ENCODE data around the gene PRLR.

The PRLR gene

GRCh38 chr5:35233121-35233520 lies 2.8 kb upstream of the PRLR start:
- H3K4me3 ChIP-seq (ENCODE audit: insufficient read length, low read depth): no peak overlapping the region
- H3K4me1 ChIP-seq (ENCODE audit: insufficient read depth, insufficient read length): no peaks in the 10 kb centered on the region
- H3K27me3 ChIP-seq (ENCODE audit: insufficient read depth, insufficient read length): no peaks in the 10 kb centered on the region
- no peak overlapping the region for H3K9ac ChIP-seq (ENCODE audit: insufficient read length, low read depth)
- no peaks in the 10 kb centered on the region for H3K36me3 ChIP-seq (ENCODE audit: insufficient read depth, insufficient read length, low read length)
- TF ChIP-seq SUZ12 (IDR thresholded peaks at IDR 0.05; ENCODE audit: extremely low read depth, insufficient read depth, insufficient read length) (no peak), ZNF274 (IDR thresholded peaks at IDR 0.05; ENCODE audit: low read depth, low read length) (no peak), YY1 (IDR thresholded peaks at IDR 0.05; ENCODE audit: insufficient read depth, insufficient read length) (no peak)
- no peak for DNase-seq (ENCODE audit: low read depth, low spot score)
- H3K9me3 ChIP-seq (ENCODE audit: insufficient read depth, low read length): no peaks in the 10 kb centered on the region

- H3K9ac ChIP-seq (ENCODE audit: insufficient read length, low read depth): no peak overlapping the region
- TF ChIP-seq ZNF274 (IDR thresholded peaks at IDR 0.05; ENCODE audit: low read depth, low read length) (no peak), YY1 (IDR thresholded peaks at IDR 0.05; ENCODE audit: insufficient read depth, insufficient read length) (no peak), SUZ12 (IDR thresholded peaks at IDR 0.05; ENCODE audit: extremely low read depth, insufficient read depth, insufficient read length) (no peak)
- no peak overlapping the region for H3K4me3 ChIP-seq (ENCODE audit: insufficient read length, low read depth)
- H3K27me3 ChIP-seq (ENCODE audit: insufficient read depth, insufficient read length): no peaks in the 10 kb centered on the region
- no peaks in the 10 kb centered on the region for H3K9me3 ChIP-seq (ENCODE audit: insufficient read depth, low read length)
- no peaks in the 10 kb centered on the region for H3K36me3 ChIP-seq (ENCODE audit: insufficient read depth, insufficient read length, low read length)
- DNase-seq (ENCODE audit: low read depth, low spot score): no peak
- H3K4me1 ChIP-seq (ENCODE audit: insufficient read depth, insufficient read length): no peaks in the 10 kb centered on the region
Measured at GRCh38 chr5:35232124-35232523, 1.8 kb upstream of the PRLR start.

- Histone ChIP-seq H3K27me3 (ENCODE audit: insufficient read depth, insufficient read length) (no peaks in the 10 kb centered on the region), H3K4me1 (ENCODE audit: insufficient read depth, insufficient read length) (no peaks in the 10 kb centered on the region), H3K9me3 (ENCODE audit: insufficient read depth, low read length) (no peaks in the 10 kb centered on the region), H3K36me3 (ENCODE audit: insufficient read depth, insufficient read length, low read length) (no peaks in the 10 kb centered on the region), H3K4me3 (ENCODE audit: insufficient read length, low read depth) (peak overlapping the region; percentile 55), H3K9ac (ENCODE audit: insufficient read length, low read depth) (peak overlapping the region; percentile 74)
- no peak for TF ChIP-seq ZNF274 (IDR thresholded peaks at IDR 0.05; ENCODE audit: low read depth, low read length)
- TF ChIP-seq SUZ12 (IDR thresholded peaks at IDR 0.05; ENCODE audit: extremely low read depth, insufficient read depth, insufficient read length): no peak
- no peak for TF ChIP-seq YY1 (IDR thresholded peaks at IDR 0.05; ENCODE audit: insufficient read depth, insufficient read length)
- DNase-seq (ENCODE audit: low read depth, low spot score): peak; percentile 55
Measured at GRCh38 chr5:35229076-35230037, 930 bp downstream of the PRLR start.

GRCh38 chr5:35228310-35228709 lies 2.0 kb downstream of the PRLR start:
- no peak overlapping the region for H3K4me3 ChIP-seq (ENCODE audit: insufficient read length, low read depth)
- TF ChIP-seq SUZ12 (IDR thresholded peaks at IDR 0.05; ENCODE audit: extremely low read depth, insufficient read depth, insufficient read length) (no peak), YY1 (IDR thresholded peaks at IDR 0.05; ENCODE audit: insufficient read depth, insufficient read length) (no peak), ZNF274 (IDR thresholded peaks at IDR 0.05; ENCODE audit: low read depth, low read length) (no peak)
- no peak overlapping the region for H3K9ac ChIP-seq (ENCODE audit: insufficient read length, low read depth)
- no peaks in the 10 kb centered on the region for H3K36me3 ChIP-seq (ENCODE audit: insufficient read depth, insufficient read length, low read length)
- DNase-seq (ENCODE audit: low read depth, low spot score): no peak
- no peaks in the 10 kb centered on the region for H3K27me3 ChIP-seq (ENCODE audit: insufficient read depth, insufficient read length)
- H3K4me1 ChIP-seq (ENCODE audit: insufficient read depth, insufficient read length): no peaks in the 10 kb centered on the region
- no peaks in the 10 kb centered on the region for H3K9me3 ChIP-seq (ENCODE audit: insufficient read depth, low read length)

- no peak for TF ChIP-seq ZNF274 (IDR thresholded peaks at IDR 0.05; ENCODE audit: low read depth, low read length)
- TF ChIP-seq YY1 (IDR thresholded peaks at IDR 0.05; ENCODE audit: insufficient read depth, insufficient read length): no peak
- TF ChIP-seq SUZ12 (IDR thresholded peaks at IDR 0.05; ENCODE audit: extremely low read depth, insufficient read depth, insufficient read length): no peak
- Histone ChIP-seq H3K27me3 (ENCODE audit: insufficient read depth, insufficient read length) (no peaks in the 10 kb centered on the region), H3K4me3 (ENCODE audit: insufficient read length, low read depth) (no peak overlapping the region), H3K4me1 (ENCODE audit: insufficient read depth, insufficient read length) (no peaks in the 10 kb centered on the region), H3K9ac (ENCODE audit: insufficient read length, low read depth) (no peak overlapping the region), H3K9me3 (ENCODE audit: insufficient read depth, low read length) (no peaks in the 10 kb centered on the region), H3K36me3 (ENCODE audit: insufficient read depth, insufficient read length, low read length) (no peaks in the 10 kb centered on the region)
- DNase-seq (ENCODE audit: low read depth, low spot score): no peak
Measured at GRCh38 chr5:35227720-35228119, 2.6 kb downstream of the PRLR start.

- Histone ChIP-seq H3K9ac (ENCODE audit: insufficient read length, low read depth) (no peak overlapping the region), H3K4me3 (ENCODE audit: insufficient read length, low read depth) (no peak overlapping the region), H3K27me3 (ENCODE audit: insufficient read depth, insufficient read length) (no peaks in the 10 kb centered on the region), H3K4me1 (ENCODE audit: insufficient read depth, insufficient read length) (no peaks in the 10 kb centered on the region), H3K36me3 (ENCODE audit: insufficient read depth, insufficient read length, low read length) (no peaks in the 10 kb centered on the region), H3K9me3 (ENCODE audit: insufficient read depth, low read length) (no peaks in the 10 kb centered on the region)
- TF ChIP-seq ZNF274 (IDR thresholded peaks at IDR 0.05; ENCODE audit: low read depth, low read length) (no peak), SUZ12 (IDR thresholded peaks at IDR 0.05; ENCODE audit: extremely low read depth, insufficient read depth, insufficient read length) (no peak), YY1 (IDR thresholded peaks at IDR 0.05; ENCODE audit: insufficient read depth, insufficient read length) (no peak)
- no peak for DNase-seq (ENCODE audit: low read depth, low spot score)
Measured at GRCh38 chr5:35223787-35224395, 6.4 kb downstream of the PRLR start.

- no peak overlapping the region for H3K4me3 ChIP-seq (ENCODE audit: insufficient read length, low read depth)
- H3K9ac ChIP-seq (ENCODE audit: insufficient read length, low read depth): no peak overlapping the region
- TF ChIP-seq SUZ12 (IDR thresholded peaks at IDR 0.05; ENCODE audit: extremely low read depth, insufficient read depth, insufficient read length): no peak
- TF ChIP-seq ZNF274 (IDR thresholded peaks at IDR 0.05; ENCODE audit: low read depth, low read length): no peak
- no peak for TF ChIP-seq YY1 (IDR thresholded peaks at IDR 0.05; ENCODE audit: insufficient read depth, insufficient read length)
- no peaks in the 10 kb centered on the region for H3K27me3 ChIP-seq (ENCODE audit: insufficient read depth, insufficient read length)
- H3K9me3 ChIP-seq (ENCODE audit: insufficient read depth, low read length): no peaks in the 10 kb centered on the region
- no peaks in the 10 kb centered on the region for H3K4me1 ChIP-seq (ENCODE audit: insufficient read depth, insufficient read length)
- no peaks in the 10 kb centered on the region for H3K36me3 ChIP-seq (ENCODE audit: insufficient read depth, insufficient read length, low read length)
- no peak for DNase-seq (ENCODE audit: low read depth, low spot score)
Measured at GRCh38 chr5:35220967-35221366, 9.3 kb downstream of the PRLR start.
